OCI-M1 (cell line): Measurements from ENCODE around the gene GPX6.

ENCODE experiments used
- DNase-seq: peaks from one replicate; lab custom pipeline; 2025; lab: John Stamatoyannopoulos, UW

Gene GPX6

DNA sequence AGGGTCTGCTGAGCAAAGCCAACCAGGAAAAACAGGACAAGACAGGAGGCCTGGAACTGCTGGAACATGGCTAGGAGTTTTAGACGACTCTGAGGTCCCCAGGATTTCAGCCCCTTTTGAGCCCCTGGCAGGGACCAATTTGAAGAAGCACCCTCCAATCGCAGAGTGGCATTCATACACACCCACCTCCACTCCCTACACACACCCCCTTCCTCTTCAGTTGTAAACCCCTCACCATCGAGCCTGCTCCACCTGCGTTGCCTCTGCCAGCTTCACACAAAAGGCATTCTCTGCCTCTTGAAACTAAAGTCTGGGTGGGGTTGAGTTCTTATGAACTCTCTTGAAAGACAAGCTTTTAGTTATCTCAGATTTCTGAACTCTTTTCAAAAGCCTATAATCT is at the start of gene GPX6:
Gene GPX6 (minus strand): TSS at position 118 of the 400 bp plus-strand sequence. CDS start 50 bp downstream, at position 68.
- DNase-seq, result no peak

GRCh38 chr6:28563430-28564095 is 48.0 kb upstream of the GPX6 start:
- DNase-seq, result peak; percentile 70

DNA sequence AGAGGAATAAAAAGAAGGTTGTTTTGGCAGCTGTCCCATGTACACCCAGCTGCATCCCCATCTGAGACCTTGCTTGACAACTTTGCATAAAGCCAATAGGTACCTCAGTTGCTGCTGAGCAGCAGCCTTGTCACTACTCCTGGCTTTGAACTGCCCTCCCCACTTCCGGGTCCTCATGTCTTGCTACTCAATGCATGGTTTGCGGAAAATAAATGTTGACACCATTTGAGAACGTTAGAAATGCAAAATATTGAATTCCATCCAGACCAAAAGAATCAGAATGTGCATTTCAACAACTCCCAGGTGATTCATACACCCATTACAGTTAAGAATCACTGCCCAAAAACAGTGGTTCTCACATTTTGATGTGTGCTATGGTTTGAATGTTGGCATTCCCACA is 43.0 kb upstream of the GPX6 start:
- no peak for DNase-seq

DNA sequence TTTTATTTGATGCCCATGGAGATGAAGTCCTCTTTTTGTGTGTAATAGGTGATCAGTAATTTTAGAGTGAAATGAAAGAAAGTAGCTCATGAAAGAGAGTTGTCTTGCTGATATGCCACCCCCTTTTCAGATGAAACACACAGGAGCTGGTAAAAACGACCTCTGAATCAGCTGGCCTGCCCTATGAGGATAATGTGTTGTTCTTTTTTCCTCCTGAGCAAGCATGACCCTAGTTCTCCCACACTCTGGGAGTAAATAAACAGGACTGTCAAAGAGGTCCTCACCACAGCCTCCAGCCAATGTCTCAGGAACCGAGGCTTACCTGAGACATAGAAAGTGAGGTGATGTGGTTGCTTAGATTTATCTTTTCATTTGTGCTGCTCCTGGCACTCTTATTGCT is 39.5 kb upstream of the GPX6 start:
- DNase-seq, result no peak

DNA sequence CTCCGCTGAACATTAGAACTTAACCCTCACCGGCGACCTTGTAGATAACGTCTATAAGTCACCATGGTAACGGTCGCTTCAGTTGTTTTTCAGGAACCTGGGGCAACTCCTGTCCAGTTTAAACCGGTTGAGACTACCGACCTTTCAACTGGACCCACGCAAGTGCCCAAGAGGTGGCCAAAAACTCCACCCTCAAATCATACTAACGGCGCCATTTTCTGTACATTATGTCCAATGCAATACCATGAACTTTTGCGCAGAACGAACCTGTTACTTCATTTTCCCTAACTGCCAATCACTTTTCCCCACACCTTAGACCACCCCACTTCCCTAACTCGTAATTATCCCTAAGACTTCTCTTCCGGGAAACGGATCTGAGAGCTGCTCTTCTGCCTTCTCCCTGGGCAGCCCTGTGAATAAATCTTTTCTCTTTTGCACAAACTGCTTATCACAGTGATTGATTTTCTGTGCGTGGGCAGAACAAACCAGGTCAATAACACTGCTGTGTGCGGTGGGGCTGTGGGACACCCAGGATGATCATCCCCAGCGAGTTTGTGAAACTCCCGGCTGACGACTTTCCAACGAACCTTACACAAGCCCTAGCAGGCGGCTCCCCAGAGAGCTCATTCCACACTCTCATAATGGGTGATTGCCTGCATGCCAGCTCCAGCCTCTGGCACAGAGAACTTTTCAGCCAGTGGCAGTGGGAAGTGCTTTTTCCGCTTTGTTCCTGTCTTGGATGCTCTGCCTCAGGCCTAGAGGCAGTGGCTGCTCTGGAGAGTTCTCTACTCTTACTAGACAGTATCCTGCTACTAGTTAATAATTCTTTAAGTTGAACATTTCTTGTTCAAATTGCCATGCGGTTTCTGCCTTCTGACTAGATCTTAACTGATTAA is 38.6 kb upstream of the GPX6 start:
- DNase-seq, result peak; percentile 90

DNA sequence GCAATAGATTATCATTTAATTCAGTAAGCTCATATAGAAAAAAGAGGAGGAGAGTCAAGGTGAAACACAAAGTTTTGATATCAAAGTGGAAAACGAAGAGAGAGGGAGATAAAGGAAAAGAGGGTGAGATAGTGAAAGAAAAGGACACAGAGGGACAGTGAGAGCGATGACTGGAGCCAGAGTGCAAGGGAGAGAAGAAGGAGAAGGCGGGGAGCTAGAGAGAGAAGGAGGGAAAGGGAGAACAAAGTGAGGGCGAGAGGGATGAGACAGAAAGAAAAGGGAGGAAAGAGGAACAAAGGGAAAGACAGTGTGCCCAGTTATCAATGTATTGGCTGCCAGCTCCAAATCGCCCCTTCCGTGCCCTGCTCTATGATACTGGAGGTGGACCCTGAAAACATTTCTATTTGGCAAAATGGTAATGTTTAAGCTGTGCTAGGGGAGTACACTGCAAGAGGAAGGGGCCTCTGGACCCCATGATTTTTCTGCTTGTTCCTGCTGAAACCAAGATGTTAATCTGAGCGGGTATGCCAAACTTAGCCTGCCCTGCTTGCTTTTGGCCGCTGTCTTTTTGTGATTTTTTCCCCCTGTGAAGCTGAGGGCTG is 37.9 kb upstream of the GPX6 start:
- peak; percentile 50 for DNase-seq

DNA sequence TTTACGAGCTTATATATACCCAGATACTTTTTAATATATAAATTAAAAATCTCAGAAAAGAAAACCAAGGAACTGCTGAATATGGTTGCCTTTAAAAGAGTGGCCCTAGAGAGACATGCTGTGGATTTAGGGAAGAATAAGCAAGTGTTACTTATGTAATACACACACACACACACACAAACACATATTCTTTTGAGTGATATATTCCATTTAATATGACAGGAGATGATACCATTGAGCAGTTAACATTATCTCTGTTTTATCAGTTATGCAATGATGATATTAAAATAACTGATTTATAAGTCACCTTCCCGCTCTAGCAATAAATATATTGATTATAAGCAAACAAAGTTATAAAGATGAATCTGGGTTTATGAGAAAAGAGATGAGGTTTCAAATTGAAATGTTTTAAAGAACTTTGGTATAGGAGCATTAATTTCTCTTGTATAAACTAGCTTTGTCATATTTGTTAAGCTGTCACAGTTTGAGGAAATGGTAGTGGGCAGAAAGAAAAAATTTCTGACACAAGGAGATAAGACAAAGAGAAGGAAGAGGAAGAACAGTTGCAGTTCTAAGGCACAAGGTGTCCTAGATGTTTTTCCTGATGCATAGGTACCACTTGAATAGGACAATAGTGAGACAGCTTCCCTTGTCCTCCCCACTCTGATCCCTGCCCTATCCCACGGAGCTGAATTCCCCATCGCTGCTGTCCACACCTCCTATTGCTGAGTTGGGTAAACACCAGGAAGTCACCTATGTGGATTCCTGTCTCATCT is 36.5 kb upstream of the GPX6 start:
- peak; percentile 81 for DNase-seq

DNA sequence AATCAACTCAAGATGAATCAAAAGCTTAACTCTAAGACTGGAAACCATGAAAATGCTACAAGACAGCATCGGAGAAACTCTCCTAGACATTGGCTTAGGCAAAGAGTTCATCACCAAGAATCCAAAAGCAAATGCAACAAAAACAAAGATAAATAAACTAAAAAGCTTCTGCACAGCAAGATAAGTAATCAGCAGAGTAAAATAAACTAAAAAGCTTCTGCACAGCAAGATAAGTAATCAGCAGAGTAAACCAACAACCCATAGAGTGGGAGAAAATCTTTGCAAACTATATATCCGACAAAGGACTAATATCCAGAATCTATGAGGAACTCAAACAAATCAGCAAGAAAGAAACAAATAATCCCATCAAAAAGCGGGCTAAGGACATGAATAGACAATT is 31.4 kb upstream of the GPX6 start:
- DNase-seq, result peak; percentile 74

GRCh38 chr6:28545955-28546354 is 30.4 kb upstream of the GPX6 start:
- peak; percentile 55 for DNase-seq

GRCh38 chr6:28543651-28544610 is 28.3 kb upstream of the GPX6 start:
- DNase-seq, result peak; percentile 87

DNA sequence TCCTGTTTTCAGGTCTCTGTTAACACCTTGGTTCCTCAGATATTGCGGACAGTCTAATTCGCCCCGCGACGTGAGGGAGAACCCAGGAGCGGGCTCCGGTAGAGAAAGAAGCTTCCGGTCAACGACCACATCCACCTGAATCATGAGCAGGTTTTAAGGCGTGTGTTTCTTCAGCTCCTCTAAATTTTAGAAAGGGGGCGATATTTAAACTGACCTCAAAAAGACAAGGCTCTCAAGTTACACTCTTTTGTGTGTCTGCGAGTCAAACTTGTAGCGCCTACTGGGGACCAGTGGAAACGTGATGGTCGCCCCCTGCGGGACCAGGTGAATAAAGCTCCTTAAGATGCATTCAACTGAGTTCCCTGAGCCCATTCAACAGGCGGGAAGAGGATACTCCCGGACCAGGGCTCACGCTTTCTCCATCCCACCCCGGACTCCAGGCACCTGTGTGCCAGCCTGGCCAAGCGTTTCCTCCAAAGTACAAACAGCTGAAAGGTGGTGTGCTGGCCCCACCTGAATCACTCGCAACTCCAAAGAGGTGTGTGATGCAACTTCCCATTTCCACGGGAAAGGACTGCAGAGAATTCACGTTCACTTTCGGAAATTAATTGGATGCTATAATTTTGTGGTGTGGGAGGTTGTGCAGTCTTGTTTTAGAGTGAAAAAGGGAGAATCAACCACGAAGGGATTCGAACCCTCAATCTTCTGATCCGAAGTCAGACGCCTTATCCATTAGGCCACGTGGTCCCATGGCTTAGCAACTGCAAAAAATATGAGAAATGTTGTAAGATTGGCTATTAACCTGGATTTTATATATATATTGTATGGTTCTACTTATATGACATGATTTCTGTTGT is 27.1 kb upstream of the GPX6 start:
- peak; percentile 96 for DNase-seq

GRCh38 chr6:28541996-28542395 is 26.4 kb upstream of the GPX6 start:
- no peak for DNase-seq

GRCh38 chr6:28537509-28538140 is 22.0 kb upstream of the GPX6 start:
- no peak for DNase-seq

DNA sequence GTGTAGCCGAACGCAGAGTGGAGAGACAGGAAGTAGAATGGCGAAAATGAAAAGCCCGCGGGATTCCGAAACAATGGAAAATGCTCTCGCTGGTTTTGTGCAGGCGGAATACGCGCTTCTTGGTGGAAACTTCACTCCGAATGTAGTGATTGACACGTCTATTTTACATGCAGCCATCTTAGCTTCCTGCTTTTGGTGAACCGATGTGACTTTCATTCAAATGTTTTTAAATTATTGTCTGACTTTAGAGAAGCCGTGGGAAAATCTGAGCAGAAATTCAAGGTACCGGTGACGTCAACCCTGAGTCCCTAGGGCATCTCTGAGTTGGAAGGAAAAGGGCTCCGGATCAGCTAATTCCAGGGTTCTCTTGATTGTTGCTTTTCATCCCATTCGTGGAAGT is 21.5 kb upstream of the GPX6 start:
- DNase-seq, result no peak

DNA sequence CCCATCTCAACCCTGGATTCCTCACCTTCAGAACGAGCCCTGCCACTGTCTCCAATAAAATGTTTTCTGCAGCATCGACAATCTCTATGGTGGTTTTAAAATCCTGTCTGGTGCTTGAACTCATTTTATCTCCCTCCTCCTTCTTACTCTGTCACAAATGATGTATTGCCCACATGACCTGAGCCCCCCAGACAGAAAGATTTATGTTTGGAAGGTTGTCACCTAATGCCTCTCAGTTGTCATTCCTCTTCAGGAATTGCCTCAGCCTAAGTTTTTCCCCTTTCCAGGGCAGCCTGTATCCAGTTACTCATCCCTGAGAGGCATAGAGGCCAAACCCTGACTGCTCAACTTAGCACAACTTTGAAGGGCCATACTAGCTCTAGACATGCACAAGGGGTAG is 19.3 kb upstream of the GPX6 start:
- no peak for DNase-seq

GRCh38 chr6:28534306-28534705 is 18.7 kb upstream of the GPX6 start:
- DNase-seq, result no peak

- DNase-seq, result peak; percentile 45
These were observed 16.0 kb upstream of the GPX6 start for GRCh38 chr6:28531479-28532128.

- DNase-seq, result no peak
These were observed 15.2 kb upstream of the GPX6 start for GRCh38 chr6:28530777-28531176.

- peak; percentile 68 for DNase-seq
These were observed 10.0 kb upstream of the GPX6 start, which contains the start of gene GPX5 for GRCh38 chr6:28525496-28526039. Gene GPX5, plus strand, starts transcription at chr6:28525881. Its CDS starts 133 bp downstream, at chr6:28526014.
